GM19023 (cell line): ENCODE data around the gene GAL3ST2.
"Not testable (repeated sequence)": the region's sequence is repeated elsewhere in the genome, so short reads cannot be mapped to it uniquely, and the experiment has no call there.

Experiments
- ATAC-seq: cut with Tn5 transposase; IDR thresholded peaks from one replicate; pipeline ENCODE4 v1.9.1; 2021; ENCODE audit warnings: mild to moderate bottlenecking, moderate library complexity; ENCODE audit not compliant: unreplicated experiment

GAL3ST2 gene

DNA sequence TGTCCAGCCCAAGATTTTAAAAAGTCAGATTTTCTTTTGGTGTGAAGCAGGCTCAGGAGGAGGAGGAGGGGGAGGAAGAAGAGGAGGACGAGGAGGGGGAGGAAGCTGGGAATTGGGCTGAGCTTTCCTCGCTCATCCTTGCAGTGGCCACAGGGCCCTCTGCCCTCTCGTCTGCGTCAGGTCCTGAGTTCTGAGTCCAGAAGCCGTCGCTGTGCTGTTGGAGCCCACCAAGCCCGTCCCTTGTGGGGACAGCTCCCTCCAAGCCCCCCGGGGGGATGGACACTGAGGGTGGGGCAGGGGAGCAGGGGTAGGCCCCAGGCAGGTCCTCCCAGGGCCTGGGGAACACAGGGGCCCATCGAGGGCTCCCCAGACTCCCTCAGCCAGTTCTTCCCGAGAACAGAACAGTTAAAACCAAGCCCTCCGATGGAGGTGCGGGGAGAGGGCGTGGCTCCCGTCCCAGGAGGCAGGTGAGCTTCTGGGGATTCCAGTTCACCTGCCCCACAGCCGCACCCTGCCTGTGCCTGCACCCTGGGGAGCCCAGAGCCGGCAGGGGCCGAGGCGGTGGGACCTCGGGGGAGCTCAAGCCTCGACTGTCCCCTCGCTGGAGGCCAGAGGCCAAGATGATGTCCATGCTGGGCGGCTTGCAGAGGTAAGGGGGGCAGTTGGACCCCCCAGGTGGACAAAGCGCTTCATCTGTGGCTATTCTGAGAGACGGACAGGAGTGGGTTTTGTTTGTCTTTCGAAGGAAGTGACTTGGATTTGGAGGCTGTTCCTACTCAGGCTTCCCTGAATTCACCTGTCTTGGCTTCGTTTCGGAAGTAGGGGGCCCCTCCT lies at the start of gene GAL3ST2:
Gene GAL3ST2, plus strand, starts transcription at position 487 of the 834 bp plus-strand sequence. Its CDS starts 134 bp downstream, at position 621.
- no peak for ATAC-seq

DNA sequence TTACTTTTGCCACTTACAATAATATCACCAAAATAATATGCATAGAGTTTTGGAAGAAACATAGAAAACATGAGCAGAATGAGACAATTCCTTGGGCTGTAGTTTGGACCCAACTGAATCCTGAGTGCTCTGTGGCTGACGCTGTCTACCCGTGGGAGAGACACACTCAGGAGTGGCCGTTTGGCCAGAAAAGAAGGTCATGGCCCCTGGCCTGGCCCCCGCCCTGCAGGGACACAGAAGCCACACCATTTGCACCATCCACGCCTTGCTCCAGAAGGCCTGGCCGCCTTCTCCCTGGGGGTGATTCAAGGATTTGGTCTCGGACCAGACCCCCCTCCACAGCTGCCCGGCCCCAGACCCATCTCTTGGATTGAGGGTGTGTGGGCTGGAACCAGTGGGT lies 48.6 kb upstream of the GAL3ST2 start:
- ATAC-seq: no peak

DNA sequence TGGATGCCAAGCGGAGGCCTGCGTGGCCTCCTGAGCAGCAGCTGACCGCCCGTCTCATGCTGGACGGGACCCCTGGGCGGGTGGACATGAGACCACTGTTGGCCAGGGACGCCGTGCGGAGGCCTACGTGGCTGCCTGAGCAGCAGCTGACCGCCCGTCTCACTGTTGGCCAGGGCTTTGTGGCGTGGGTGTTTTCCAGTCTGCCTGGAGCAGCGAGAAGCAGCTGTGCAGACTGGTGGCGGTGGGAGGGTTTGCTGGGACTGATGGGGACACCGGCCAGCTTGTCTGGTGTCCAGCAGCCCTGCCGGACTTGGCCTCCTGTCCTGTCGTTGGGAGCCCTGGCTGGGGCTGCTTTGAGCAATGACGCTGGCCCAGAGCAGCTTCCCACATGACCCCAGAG lies 48.0 kb upstream of the GAL3ST2 start:
- ATAC-seq: no peak

DNA sequence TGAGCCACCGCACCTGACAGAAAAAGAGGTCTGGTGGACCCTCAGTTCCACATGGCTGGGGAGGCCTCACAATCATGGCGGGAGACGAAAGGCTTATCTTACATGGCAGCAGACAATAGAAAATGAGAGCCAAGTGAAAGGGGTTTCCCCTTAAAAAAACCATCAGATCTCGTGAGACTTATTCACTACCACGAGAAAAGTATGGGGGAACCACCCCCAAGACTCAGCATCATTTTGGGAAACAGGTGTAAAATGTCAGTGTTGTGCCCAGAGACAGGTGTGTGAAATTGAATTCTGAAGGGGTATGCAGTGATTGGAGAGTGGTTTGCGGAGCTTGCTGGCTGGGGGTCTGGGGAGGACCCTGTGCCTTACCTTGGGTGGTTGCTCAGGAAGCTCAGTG lies 46.8 kb upstream of the GAL3ST2 start:
- ATAC-seq: no peak

DNA sequence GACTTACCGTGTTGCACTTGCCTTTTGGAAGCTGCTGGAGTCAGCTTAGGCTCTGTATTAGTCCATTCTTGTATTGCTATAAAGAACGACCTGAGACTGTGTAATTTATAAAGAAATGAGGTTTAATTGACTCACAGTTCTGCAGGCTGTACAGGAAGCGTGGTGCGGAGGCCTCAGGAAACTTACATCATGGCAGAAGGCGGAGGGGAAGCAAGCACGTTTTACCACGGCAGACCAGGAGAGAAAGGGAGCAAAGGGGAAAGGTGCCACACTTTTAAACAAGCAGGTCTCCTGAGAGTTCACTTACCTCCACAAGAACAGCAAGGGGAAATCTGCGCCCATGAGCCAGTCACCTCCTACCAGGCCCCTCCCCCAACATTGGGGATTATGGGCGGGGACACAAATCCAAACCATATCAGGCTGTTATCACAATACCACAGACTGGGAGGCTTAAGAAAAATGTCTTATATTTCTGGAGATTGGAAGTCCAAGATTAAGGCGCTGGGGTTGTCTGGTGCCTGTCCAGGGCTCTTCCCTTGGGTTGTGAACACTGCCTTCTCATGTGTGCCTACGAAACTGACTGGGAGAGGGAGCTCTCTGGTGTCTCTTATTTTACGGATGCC lies 45.8 kb upstream of the GAL3ST2 start:
- ATAC-seq: no peak

DNA sequence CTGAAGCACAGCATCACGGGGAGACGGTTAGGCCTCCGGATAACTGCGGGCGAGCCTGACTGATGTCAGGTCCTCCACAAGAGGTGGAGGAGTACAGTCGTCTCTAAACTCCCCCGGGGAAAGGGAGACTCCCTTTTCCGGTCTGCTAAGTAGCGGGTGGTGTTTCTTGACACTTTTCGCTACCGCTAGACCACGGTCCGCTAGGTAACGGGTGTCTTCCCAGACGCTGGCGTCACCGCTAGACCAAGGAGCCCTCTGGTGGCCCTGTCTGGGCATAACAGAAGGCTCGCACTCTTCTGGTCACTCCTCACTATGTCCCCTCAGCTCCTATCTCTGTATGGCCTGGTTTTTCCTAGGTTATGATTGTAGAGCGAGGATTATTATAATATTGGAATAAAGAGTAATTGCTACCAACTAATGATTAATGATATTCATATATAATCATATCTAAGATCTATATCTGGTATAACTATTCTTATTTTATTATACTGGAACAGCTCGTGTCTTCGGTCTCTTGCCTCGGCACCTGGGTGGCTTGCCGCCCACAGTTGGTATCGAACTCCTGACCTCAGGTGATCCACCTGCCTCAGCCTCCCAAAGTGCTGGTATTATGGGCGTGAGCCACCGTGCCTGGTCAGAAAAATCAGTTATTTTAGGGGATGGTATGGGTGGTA lies 44.0 kb upstream of the GAL3ST2 start:
- ATAC-seq: not testable (repeated sequence)

DNA sequence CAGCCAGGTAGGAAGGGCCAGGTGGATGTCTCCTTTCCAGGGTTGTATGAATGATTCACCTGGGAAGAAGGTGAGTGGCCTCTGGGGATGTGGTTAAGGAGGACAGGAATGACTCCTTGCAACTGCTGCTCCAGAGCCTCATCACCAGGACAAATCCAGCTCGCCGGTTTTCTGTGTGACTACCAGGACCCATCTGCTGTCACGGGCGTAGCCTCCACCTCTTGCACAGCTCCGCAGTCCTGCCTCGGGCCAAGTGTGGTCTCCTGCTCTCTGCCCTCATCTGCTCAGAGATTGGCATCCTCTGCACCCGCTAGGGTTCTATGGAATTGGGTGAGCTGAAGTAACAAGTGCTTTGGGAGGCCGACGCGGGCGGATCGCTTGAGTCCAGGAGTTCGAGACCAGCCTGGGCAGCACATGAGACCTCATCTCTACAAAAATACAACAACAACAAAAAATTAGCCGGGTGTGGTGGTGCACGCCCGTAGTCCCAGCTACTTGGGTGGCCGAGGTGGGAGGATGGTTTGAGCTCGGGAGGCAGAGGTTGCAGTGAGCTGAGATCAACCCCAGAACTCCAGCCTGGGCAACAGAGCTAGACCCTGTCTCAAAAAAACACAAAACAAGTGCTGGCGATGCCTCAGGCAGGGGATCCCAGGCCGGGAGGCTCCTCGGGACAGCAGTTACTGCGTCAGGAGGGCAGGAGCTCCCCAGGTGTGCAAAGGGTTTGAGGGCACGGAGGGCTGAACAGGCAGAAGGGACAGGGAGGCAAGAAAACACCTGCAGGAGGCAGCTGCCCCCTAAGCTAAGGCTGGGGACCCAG lies 43.0 kb upstream of the GAL3ST2 start:
- no peak for ATAC-seq

DNA sequence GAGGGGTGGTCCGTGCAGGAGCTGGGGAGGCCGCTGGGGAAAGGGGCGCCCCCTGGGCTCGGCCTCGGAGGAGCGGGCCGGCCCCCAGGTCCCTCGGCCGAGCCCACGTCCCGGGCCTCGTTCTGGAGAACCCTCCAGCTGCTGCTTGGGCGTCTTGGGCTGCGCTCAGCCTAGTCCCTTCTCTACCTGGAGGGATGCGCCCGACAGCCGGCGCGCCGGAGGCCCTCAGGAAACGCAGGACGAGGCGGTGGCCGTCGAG lies 42.5 kb upstream of the GAL3ST2 start:
- ATAC-seq: peak; percentile 38

GRCh38 chr2:241734467-241735208 lies 42.0 kb upstream of the GAL3ST2 start, which contains the start of gene D2HGDH:
Gene D2HGDH, plus strand, starts transcription at chr2:241734630. Its CDS starts 595 bp downstream, at chr2:241735225.
- ATAC-seq: peak; percentile 89

- no peak for ATAC-seq
These were observed 40.5 kb upstream of the GAL3ST2 start for GRCh38 chr2:241736111-241736510.

- ATAC-seq: no peak
These were observed 38.5 kb upstream of the GAL3ST2 start for GRCh38 chr2:241738040-241738686.

GRCh38 chr2:241739177-241739576 lies 37.4 kb upstream of the GAL3ST2 start:
- ATAC-seq: no peak

GRCh38 chr2:241739651-241740050 lies 37.0 kb upstream of the GAL3ST2 start:
- no peak for ATAC-seq

- ATAC-seq: no peak
These were observed 35.6 kb upstream of the GAL3ST2 start for GRCh38 chr2:241741016-241741415.

DNA sequence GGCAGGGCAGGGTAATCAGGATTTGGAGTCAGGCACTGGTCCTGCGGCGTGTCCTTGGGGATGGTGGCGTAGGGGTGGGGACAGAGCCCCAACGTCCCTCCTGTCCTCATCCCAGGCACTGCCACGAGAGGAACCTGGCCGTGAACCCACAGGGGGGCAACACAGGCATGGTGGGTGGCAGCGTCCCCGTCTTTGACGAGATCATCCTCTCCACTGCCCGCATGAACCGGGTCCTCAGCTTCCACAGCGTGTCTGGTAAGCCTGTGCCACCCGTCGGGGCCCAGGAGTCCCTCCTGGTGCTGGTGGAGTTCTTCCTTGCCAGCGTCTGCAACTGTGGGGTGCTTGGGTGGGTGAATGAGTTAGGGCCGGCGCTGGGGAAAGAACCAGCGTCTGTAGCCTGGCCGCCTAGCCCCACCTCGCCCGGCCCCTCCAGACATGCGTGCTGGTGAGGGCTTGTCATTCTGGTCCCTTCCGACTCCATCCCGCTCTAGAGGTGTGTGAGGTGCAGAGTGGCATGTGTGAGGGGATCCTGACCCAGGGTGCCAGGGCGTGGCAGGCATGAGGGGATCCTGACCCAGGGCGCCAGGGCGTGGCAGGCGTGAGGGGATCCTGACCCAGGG lies 34.2 kb upstream of the GAL3ST2 start:
- no peak for ATAC-seq

DNA sequence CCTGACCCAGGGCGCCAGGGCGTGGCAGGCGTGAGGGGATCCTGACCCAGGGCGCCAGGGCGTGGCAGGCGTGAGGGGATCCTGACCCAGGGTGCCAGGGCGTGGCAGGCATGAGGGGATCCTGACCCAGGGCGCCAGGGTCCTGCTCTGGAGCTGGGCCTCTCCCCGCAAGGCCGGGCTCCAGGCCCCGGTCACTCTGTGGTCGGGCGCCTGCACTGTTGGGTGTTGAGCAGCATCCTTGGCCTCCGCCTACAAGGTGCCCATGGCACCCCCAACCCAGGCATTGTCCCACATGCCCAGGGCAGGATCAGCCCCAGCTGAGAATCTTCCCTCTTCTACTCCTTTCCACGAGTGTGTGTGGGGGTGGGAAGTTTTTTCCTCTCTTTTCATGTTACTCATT lies 33.6 kb upstream of the GAL3ST2 start:
- ATAC-seq: not testable (repeated sequence)

GRCh38 chr2:241743620-241744019 lies 33.0 kb upstream of the GAL3ST2 start:
- no peak for ATAC-seq

GRCh38 chr2:241744028-241744754 lies 32.4 kb upstream of the GAL3ST2 start:
- ATAC-seq: no peak

DNA sequence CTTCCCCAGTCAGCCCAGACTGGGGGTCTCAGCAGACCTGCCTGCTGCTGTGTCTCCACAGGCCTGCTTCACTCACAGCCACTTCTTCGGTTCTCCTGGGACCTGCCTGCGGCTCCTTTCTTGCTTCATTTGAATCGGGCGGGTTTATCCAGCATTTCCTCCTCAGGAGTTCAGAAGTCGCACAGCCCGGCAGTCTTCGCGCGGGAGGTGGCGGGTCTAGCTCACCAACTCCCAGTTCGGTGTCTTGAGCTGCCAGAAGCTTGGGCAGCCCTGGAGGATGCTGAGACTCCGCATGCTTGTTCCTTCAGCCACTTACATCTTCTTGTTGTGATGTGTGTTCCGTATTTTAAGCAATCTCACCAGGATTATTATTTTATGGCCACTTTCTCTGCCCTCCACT lies 31.3 kb upstream of the GAL3ST2 start:
- no peak for ATAC-seq
